Upper lobe of right lung (tissue), 1 donor: ENCODE results near the gene DIS3L2. TPM values are rescaled to one million over a fixed set of nuclear protein-coding genes. Genes with fewer than 3 reads are reported as not detected.
A peak's percentile ranks its signal among the peaks of the same experiment; 100 is the strongest.
"Not testable (repeated sequence)": the region's sequence is repeated elsewhere in the genome, so short reads cannot be mapped to it uniquely, and the experiment has no call there.

ENCODE experiments used
- ATAC-seq: fragments of 200-7000 bp; cut with Tn5 transposase; one replicate; pipeline ENCODE4 v1.9.1; 2020; ENCODE audit warnings: mild to moderate bottlenecking, moderate library complexity
- DNase-seq: peaks from one replicate; pipeline ENCODE4 v3.0.0-alpha.2; 2020
- H3K27ac ChIP-seq: fragments of 200-600 bp; one replicate; pipeline ENCODE4 v1.8.0; 2022
- H3K27me3 ChIP-seq: fragments of 200-600 bp; one replicate; pipeline ENCODE4 v1.8.0; 2022; ENCODE audit warnings: mild to moderate bottlenecking
- H3K36me3 ChIP-seq: fragments of 200-600 bp; one replicate; pipeline ENCODE4 v1.8.0; 2022
- H3K4me1 ChIP-seq: fragments of 200-600 bp; one replicate; pipeline ENCODE4 v1.8.0; 2022
- H3K4me3 ChIP-seq: fragments of 200-600 bp; one replicate; pipeline ENCODE4 v1.8.0; 2022; ENCODE audit warnings: mild to moderate bottlenecking
- H3K9me3 ChIP-seq: fragments of 200-600 bp; one replicate; pipeline ENCODE4 v1.8.0; 2022
- CTCF ChIP-seq: fragments of 200-600 bp; IDR thresholded peaks from one replicate; pipeline ENCODE4 v1.8.0; 2022; ENCODE audit warnings: antibody characterized with exemption
- intact Hi-C: fragments of 100-400 bp; cut with DNase I; formaldehyde crosslinking; loops from one replicate; pipeline ENCODE4 v1.11.0; 2022
- microRNA-seq: library from miRNA; unstranded; fragments of <30 nt; microRNA quantifications from one replicate; pipeline ENCODE4 v1.2.0, GENCODE V29; 2020; ENCODE audit warnings: borderline microRNAs expressed
- total RNA-seq: library from RNA; stranded (reverse); fragmentation: NEBNext Ultra II Directional; extraction: Animal tissue kit (Norgen Biotek cat#: 25700); gene quantifications from one replicate; pipeline ENCODE4 v1.2.1, GENCODE V29; 2021
- donor health status: DM: no; HTN: yes; CAD: no; lungs with severe emphysema.

DIS3L2 gene
- total RNA-seq, 1 donor from 2014 or later: 35.8 TPM

GRCh38 chr2:232384466-232384865, 423.0 kb downstream of the DIS3L2 start:
- H3K4me3 ChIP-seq: no peak overlapping the region
- DNase-seq: no peak
- ATAC-seq: no peak
- no peaks in the 10 kb centered on the region for H3K9me3 ChIP-seq
- intact Hi-C loops: no loop called here
- H3K27ac ChIP-seq: no peak overlapping the region
- H3K36me3 ChIP-seq: no peaks in the 10 kb centered on the region
- H3K4me1 ChIP-seq: no peaks in the 10 kb centered on the region
- TF ChIP-seq CTCF: no peak
- peaks cover 58% of the 10 kb centered on the region for H3K27me3 ChIP-seq

- intact Hi-C loops, ATAC-seq, DNase-seq, H3K36me3 ChIP-seq, H3K4me1 ChIP-seq, H3K27ac ChIP-seq, H3K9me3 ChIP-seq: not testable (repeated sequence)
- Histone ChIP-seq H3K4me3 (peak overlapping the region; percentile 36), H3K27me3 (peaks cover 64% of the 10 kb centered on the region)
These were observed 423.5 kb downstream of the DIS3L2 start for GRCh38 chr2:232385058-232385457.

- Histone ChIP-seq H3K27me3 (peaks cover 67% of the 10 kb centered on the region), H3K4me3 (peak overlapping the region; percentile 36), H3K9me3 (no peaks in the 10 kb centered on the region), H3K27ac (peak overlapping the region; percentile 66), H3K4me1 (no peaks in the 10 kb centered on the region), H3K36me3 (no peaks in the 10 kb centered on the region)
- TF ChIP-seq CTCF: no peak
- intact Hi-C loops: no loop called here
- ATAC-seq (peak; percentile 68), DNase-seq (peak; percentile 65)
These were observed 424.4 kb downstream of the DIS3L2 start for GRCh38 chr2:232385660-232386489.

- ATAC-seq (no peak), DNase-seq (peak; percentile 69)
- Histone ChIP-seq H3K4me3 (peak overlapping the region; percentile 36), H3K9me3 (no peaks in the 10 kb centered on the region), H3K4me1 (no peaks in the 10 kb centered on the region), H3K36me3 (no peaks in the 10 kb centered on the region), H3K27me3 (peaks cover 67% of the 10 kb centered on the region), H3K27ac (peak overlapping the region; percentile 66)
- TF ChIP-seq CTCF: no peak
- intact Hi-C loops: no loop called here
These were observed 424.9 kb downstream of the DIS3L2 start for GRCh38 chr2:232386490-232386739.

Small RNA genes within 50 kb of the gene (microRNA-seq; reads per million reads assigned to microRNA genes)
- not detected for gene MIR562

Other genes starting within 250 kb of the DIS3L2 start
- 18.7 TPM for gene PDE6D, start 180.4 kb upstream of the DIS3L2 start, total RNA-seq
- 34.8 TPM for gene COPS7B, start 175.3 kb upstream of the DIS3L2 start, total RNA-seq
- not detected for gene NPPC, start 35.3 kb upstream of the DIS3L2 start, total RNA-seq